Esophagus squamous epithelium (tissue), 4 donors: ENCODE measurements around the gene ARHGAP12.

Source experiments
- POLR2A ChIP-seq, 4 donors: fragments of 450-650 bp; IDR thresholded peaks; one replicate each; pipeline ENCODE4 v1.6.1; 2017; ENCODE audit warnings: antibody characterized with exemption in 4 of 4, mild to moderate bottlenecking in 4 of 4, moderate library complexity in 3 of 4
- TF ChIP-seq, protein P1 (sequence below), 6 experiments: fragments of 450-650 bp in 4 of 6; fragments of 200-600 bp in 2 of 6; sonication (generic) in 2 of 6; IDR thresholded peaks; one replicate each; pipeline ENCODE4 v1.5.1; 2016 to 2019; ENCODE audit warnings: antibody characterized with exemption in 6 of 6, mild to moderate bottlenecking in 4 of 6, moderate library complexity in 4 of 6

DNA sequence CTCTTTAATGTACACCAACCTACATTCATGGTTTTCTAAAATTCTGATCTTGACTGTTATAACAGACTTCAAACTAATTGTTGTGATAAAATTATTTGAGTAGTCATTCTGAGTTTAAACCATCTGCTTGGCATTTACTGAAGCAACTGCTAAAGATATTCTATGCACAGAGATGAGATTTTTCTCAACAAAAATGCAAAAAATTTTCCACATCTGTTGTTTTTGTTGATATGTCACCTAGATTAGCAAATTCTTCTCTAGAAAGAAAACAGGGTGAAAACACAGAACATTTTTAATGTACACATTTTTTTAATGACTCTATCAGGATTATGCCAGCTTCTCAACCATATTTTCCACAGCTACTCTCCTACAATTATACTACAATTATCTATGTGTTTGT, 42.7 kb downstream of the ARHGAP12 start:
- TF ChIP-seq POLR2A (IDR thresholded peaks at IDR 0.05): no peak
- TF ChIP-seq, protein P1, sequence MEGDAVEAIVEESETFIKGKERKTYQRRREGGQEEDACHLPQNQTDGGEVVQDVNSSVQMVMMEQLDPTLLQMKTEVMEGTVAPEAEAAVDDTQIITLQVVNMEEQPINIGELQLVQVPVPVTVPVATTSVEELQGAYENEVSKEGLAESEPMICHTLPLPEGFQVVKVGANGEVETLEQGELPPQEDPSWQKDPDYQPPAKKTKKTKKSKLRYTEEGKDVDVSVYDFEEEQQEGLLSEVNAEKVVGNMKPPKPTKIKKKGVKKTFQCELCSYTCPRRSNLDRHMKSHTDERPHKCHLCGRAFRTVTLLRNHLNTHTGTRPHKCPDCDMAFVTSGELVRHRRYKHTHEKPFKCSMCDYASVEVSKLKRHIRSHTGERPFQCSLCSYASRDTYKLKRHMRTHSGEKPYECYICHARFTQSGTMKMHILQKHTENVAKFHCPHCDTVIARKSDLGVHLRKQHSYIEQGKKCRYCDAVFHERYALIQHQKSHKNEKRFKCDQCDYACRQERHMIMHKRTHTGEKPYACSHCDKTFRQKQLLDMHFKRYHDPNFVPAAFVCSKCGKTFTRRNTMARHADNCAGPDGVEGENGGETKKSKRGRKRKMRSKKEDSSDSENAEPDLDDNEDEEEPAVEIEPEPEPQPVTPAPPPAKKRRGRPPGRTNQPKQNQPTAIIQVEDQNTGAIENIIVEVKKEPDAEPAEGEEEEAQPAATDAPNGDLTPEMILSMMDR (IDR thresholded peaks at IDR 0.05): no peak
